Activated T-helper 9 cell treated with anti-CD3 and anti-CD28 coated beads, Interleukin-2, amount 50 U/mL, for 16 hours (primary cell): ENCODE measurements around the gene MARK3.

Experiments
- DNase-seq: peaks from one replicate; pipeline ENCODE4 v3.0.0-alpha.2; 2020; ENCODE audit warnings: low read depth

Gene MARK3

GRCh38 chr14:103526914-103527248 lies 141.7 kb downstream of the MARK3 start:
- DNase-seq = no peak

GRCh38 chr14:103527408-103528145 lies 142.4 kb downstream of the MARK3 start:
- DNase-seq = no peak

DNA sequence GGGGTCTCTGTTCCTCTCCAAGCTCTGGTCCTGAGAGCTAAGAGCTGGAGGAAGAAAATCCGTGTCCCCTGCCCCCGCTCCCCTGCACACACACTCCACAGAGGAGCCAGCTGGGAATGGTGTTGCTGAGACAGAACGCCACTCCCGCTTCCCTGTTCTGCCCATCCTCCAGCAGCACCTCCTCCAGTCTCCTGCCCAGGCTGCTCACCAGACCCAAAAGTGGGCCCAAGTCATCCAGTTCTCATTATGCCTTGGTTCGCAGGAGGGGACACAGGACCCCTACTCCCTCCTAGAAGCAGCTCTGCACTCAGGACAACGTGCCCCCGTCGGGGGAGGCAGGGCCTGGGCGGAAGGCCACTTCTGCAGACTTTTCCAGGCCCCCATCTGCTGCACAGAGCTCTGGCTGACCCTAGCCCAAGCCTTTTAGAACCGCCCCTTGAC lies 143.0 kb downstream of the MARK3 start:
- no peak for DNase-seq

GRCh38 chr14:103528587-103529382 lies 143.6 kb downstream of the MARK3 start, which contains the start of gene TRMT61A:
Gene TRMT61A (plus strand): TSS chr14:103529196. CDS start chr14:103529979, 783 bp downstream.
- DNase-seq = peak; percentile 69

GRCh38 chr14:103529383-103530365 lies 144.5 kb downstream of the MARK3 start:
- DNase-seq = no peak

- no peak for DNase-seq
Measured at GRCh38 chr14:103530390-103530789, 145.2 kb downstream of the MARK3 start.

GRCh38 chr14:103530831-103531230 lies 145.6 kb downstream of the MARK3 start:
- no peak for DNase-seq

- DNase-seq = no peak
Measured at GRCh38 chr14:103531421-103532215, 146.4 kb downstream of the MARK3 start.

DNA sequence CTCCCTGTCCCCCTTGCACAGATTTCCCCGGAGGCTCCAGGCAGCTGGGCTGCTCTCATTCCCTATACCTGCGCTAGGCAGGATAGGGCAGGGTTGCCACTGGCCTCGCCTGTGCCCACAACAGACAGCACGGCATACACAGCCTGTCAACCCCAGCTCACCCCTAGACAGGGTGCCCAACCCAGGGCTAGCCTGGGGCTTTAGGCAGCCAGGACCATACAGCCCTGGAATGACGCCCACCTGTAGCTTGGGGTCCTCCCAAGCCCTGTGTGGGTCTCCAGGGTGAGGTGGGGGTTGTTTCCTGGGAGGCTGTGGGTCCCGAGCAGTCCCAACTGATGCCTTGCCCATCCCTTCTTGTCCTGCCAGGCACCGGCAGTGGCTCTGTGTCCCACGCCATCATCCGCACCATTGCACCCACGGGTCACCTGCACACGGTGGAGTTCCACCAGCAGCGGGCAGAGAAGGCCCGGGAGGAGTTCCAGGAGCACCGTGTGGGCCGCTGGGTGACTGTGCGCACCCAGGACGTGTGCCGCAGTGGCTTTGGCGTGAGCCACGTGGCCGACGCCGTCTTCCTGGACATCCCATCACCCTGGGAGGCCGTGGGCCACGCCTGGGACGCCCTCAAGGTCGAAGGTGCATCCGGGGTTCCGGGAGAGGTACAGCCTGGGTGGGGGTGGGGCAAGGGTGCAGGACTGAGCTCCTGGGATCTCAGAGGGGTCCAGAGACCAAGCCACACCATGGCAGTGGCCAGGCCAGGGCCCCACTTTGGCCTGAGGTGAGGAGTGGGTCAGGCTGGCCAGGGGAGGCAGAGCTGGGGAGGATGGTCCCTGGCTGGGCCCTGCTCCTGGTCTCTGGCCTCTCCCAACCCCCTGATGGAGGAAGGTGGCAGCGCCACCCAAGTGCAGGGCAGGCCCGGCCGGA lies 147.3 kb downstream of the MARK3 start:
- no peak for DNase-seq

DNA sequence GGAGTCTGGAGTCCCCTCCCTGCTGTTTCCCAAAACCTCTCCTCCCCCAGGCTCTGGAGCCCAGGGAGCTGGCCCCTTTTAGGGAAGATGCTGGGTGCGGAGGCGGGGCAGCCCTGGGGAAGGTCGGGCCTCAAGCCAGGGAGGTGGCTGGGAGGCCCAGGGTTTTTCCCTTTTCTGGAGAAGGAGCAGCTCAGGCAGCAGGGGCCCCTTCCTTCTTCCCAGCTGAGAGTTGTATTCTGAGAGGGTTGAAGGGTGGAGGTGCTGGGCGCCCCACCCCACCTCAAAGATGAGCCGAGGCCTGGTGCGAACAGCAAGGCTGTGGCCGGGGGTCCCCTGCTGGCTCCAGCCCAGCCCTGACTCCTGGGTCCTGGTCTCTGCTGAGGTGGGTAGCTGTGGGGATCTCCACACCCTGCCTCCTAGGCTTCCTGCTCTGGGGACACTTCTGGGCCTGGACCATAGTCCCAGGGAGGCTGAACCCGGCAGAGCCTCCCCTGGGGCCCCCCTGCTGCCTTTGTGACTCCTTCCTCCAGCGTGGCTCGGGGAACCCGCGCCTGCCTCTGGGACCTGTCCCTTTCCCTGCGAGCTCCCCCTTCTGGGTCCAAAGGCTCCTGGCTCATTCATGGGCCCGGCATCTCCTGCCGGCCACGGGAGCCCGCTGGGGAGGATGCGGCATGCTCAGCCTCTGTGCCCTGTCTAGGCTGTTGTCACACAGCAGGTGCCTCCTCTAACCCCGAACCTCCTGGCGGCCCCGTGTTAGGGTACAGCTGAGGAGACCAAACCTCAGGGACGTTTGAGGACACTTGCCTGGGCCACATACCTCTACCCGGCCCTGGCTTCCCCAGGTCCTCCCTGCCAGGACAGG lies 148.2 kb downstream of the MARK3 start:
- DNase-seq = no peak

- no peak for DNase-seq
Measured at GRCh38 chr14:103533999-103534575, 148.9 kb downstream of the MARK3 start.

- DNase-seq = no peak
Measured at GRCh38 chr14:103534576-103535061, 149.4 kb downstream of the MARK3 start.

GRCh38 chr14:103535081-103535890 lies 150.1 kb downstream of the MARK3 start:
- DNase-seq = no peak

- DNase-seq = no peak
Measured at GRCh38 chr14:103535891-103536565, 150.8 kb downstream of the MARK3 start.

DNA sequence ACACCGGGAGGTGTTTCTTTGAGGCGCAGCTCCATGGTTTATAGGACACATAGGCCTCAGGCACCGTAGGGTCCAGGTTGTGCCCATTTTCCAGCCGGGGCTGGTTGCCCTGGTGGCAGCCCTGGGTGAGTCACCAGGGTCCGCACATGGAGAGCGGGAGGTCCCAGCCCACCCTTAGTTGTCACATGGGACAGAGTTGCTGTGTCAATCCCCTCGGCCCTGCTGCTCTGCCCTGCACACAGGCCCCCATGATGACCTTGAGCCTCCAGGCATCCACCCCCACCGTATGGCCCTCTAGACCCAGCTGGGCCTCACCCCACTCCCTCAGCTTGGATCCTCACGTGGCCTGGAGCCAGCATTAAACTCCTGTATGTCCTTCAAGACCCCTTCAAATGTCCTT lies 151.5 kb downstream of the MARK3 start:
- DNase-seq = no peak

DNA sequence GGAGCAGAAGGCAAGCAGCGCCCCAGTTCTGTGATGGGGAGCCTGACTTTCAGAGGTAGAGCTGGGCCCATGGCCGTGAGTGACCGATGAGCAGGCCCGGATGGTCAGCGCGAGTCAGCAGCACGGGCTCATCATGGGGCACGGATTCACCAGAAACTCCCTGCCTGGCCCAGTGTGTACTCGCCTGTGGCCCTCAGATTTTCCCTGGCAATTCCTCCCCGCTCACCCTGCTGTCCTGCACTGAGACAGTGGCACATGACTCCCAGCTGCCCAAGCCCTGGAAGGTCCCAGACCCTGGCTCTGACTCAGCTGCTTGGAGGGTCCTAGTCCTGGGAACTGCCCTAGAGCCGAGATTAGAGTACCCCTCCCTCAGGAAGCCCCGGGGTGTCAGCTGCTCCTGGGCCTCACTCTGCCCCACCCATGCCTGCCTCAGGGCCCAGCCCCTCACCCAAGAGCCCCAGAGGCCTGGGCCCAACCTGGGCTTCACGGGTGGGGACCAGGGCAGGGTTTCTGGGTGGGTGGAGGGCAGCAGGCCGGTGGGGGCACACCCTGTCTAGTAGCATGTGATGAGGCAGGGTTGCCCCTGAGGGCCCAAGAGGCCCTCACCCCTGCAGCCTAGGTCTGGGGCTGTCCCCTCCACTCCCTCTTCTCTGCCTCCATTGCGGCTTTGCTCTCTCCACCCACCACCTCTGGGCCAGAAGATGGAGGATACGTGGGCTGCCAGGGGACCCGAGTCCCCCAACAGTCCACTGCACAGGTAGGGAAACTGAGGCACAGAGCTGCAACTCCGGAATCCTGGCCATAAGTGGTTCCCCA lies 152.2 kb downstream of the MARK3 start:
- DNase-seq = no peak
